Posterior vena cava (tissue), 2 donors: ENCODE results near the gene RPS8. TPM values are rescaled to one million over a fixed set of nuclear protein-coding genes. Genes with fewer than 3 reads are reported as not detected.

Source experiments
- DNase-seq: peaks from one replicate; pipeline ENCODE4 v3.0.0-alpha.2; 2020; ENCODE audit warnings: low spot score
- intact Hi-C, 2 donors: fragments of 100-400 bp; cut with DNase I; formaldehyde crosslinking; loops; one replicate each; pipeline versions ENCODE4 v1.14.1 to v1.14.2; 2022 to 2023
- total RNA-seq, 2 donors: library from RNA; stranded (reverse); fragmentation: NEBNext Ultra II Directional; extraction: Animal tissue kit (Norgen Biotek cat#: 25700); gene quantifications; one replicate each; pipeline ENCODE4 v1.2.1, GENCODE V29; 2021
- donor health status: DM: yes; HTN: yes; CAD: no.
- donor health status: DM: yes; HTN: yes; CAD: no.

The RPS8 gene
- total RNA-seq, 2 donors from 2014 or later: 1,440 to 1,494 TPM

- peak; percentile 79 for DNase-seq
- intact Hi-C loops: no loop called here
Measured at GRCh38 chr1:44798481-44799365, 23.4 kb downstream of the RPS8 start.

GRCh38 chr1:44799770-44800584 lies 24.6 kb downstream of the RPS8 start, which contains the start of gene PLK3:
Gene PLK3 (plus strand): TSS chr1:44800377. CDS start chr1:44800464, 87 bp downstream.
- intact Hi-C loops: no loop called here

GRCh38 chr1:44801491-44802305 lies 26.4 kb downstream of the RPS8 start:
- intact Hi-C loops: no loop called here

More at GRCh38 chr1:44799770-44800584, 24.6 kb downstream of the RPS8 start, which contains the start of gene PLK3:
- peak; percentile 99 for DNase-seq

GRCh38 chr1:44802306-44803061 lies 27.1 kb downstream of the RPS8 start:
- intact Hi-C loops: no loop called here
- peak; percentile 74 for DNase-seq

More at GRCh38 chr1:44801491-44802305, 26.4 kb downstream of the RPS8 start:
- peak; percentile 80 for DNase-seq

- DNase-seq: no peak
- intact Hi-C loops: no loop called here
Measured at GRCh38 chr1:44803062-44803311, 27.6 kb downstream of the RPS8 start.

GRCh38 chr1:44803312-44804095 lies 28.2 kb downstream of the RPS8 start:
- intact Hi-C loops: no loop called here
- peak; percentile 78 for DNase-seq

- intact Hi-C loops: no loop called here
- peak; percentile 84 for DNase-seq
Measured at GRCh38 chr1:44805311-44806024, 30.1 kb downstream of the RPS8 start.

- intact Hi-C loops: no loop called here
- peak; percentile 84 for DNase-seq
Measured at GRCh38 chr1:44806025-44806703, 30.8 kb downstream of the RPS8 start.

- intact Hi-C loops: no loop called here
- no peak for DNase-seq
Measured at GRCh38 chr1:44806704-44807363, 31.5 kb downstream of the RPS8 start, which contains the start of gene DYNLT4. Gene DYNLT4 (minus strand): TSS chr1:44807351. CDS start chr1:44806668, 683 bp downstream.

- intact Hi-C loops: no loop called here
- DNase-seq: peak; percentile 99
Measured at GRCh38 chr1:44807364-44808062, 32.2 kb downstream of the RPS8 start.

- DNase-seq: peak; percentile 95
- intact Hi-C loops: no loop called here
Measured at GRCh38 chr1:44808063-44808937, 33.0 kb downstream of the RPS8 start, which contains the start of gene BTBD19. Gene BTBD19 (plus strand): TSS chr1:44808523. CDS start chr1:44808821, 298 bp downstream.

- peak; percentile 91 for DNase-seq
- intact Hi-C loops: no loop called here
Measured at GRCh38 chr1:44808938-44809917, 33.9 kb downstream of the RPS8 start.

- peak; percentile 90 for DNase-seq
- intact Hi-C loops: no loop called here
Measured at GRCh38 chr1:44810101-44810761, 34.9 kb downstream of the RPS8 start.
